Epithelial cell of esophagus (primary cell): Measurements from ENCODE around the gene MAP6.

Source experiments
- DNase-seq: peaks from one replicate; pipeline ENCODE4 v3.0.0; 2010; ENCODE audit warnings: low read depth
- H3K4me3 ChIP-seq: 2 replicates; pipeline ENCODE4 v1.5.1; 2011; ENCODE audit warnings: mild to moderate bottlenecking, low read length, control low read depth
- CTCF ChIP-seq: IDR thresholded peaks from 2 replicates; pipeline ENCODE4 v1.5.1; 2011; ENCODE audit warnings: low read depth, mild to moderate bottlenecking, low read length, control low read depth, inconsistent platforms; ENCODE audit not compliant: insufficient read depth; ENCODE audit errors: missing control alignments

MAP6 gene

GRCh38 chr11:75655605-75656004 lies 13.2 kb downstream of the MAP6 start:
- no peak for DNase-seq
- no peak for TF ChIP-seq CTCF

GRCh38 chr11:75654314-75654713 lies 14.5 kb downstream of the MAP6 start:
- TF ChIP-seq CTCF: no peak
- DNase-seq: peak; percentile 78
- H3K4me3 ChIP-seq: no peak overlapping the region

More at GRCh38 chr11:75655605-75656004, 13.2 kb downstream of the MAP6 start:
- no peak overlapping the region for H3K4me3 ChIP-seq

- DNase-seq: no peak
- TF ChIP-seq CTCF: no peak
Measured at GRCh38 chr11:75653532-75653931, 15.3 kb downstream of the MAP6 start.

GRCh38 chr11:75652936-75653335 lies 15.9 kb downstream of the MAP6 start:
- no peak for TF ChIP-seq CTCF
- no peak for DNase-seq
- no peak overlapping the region for H3K4me3 ChIP-seq

More at GRCh38 chr11:75653532-75653931, 15.3 kb downstream of the MAP6 start:
- no peak overlapping the region for H3K4me3 ChIP-seq

- TF ChIP-seq CTCF: no peak
- no peak overlapping the region for H3K4me3 ChIP-seq
- no peak for DNase-seq
Measured at GRCh38 chr11:75651218-75651617, 17.6 kb downstream of the MAP6 start.

DNA sequence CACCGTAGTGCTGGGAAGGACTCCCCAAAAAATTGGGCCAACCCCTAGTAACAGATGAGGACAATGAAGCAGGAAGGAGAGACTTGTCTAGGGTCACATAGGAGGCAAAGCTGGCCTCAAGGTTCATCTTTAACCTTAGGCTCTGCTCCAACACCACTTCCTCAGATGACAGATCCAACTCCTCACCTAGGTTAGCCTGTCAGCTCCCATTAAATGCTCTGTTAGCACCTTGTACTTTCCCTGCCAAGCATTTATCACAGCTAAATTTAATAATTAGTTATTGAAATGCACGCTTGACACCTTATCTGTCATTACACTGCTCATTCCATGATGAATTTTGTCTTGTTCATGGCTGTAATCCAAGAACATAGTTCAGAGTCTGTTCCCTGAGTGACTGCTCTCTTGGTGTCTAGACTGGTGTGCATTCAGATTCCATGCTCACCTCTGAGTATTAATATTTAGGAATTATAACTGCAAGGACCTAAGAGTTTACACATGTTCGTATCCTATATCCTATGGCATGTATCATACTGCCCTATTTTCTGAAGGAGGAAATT lies 18.6 kb downstream of the MAP6 start:
- DNase-seq: no peak
- no peak overlapping the region for H3K4me3 ChIP-seq
- no peak for TF ChIP-seq CTCF

DNA sequence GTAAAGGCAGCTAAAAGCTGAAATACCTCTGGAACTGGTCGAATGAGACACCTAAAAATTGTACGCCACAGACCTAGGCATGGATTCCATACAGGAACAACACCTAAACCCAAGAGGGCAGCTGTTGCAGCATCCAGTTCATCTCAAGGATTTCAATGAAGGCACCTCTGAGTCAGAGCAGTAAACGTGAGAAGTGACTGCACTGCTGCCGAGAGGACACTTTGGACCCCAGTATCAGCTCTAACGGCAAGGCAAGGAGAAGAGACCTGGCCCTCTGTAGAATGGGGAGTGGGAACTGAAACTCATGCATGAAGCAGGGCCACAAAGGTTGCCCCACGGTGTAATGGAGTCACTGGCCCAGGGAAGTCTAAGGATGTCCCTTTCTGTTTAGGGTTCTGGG lies 23.9 kb downstream of the MAP6 start:
- no peak for DNase-seq
- H3K4me3 ChIP-seq: no peak overlapping the region
- TF ChIP-seq CTCF: no peak
